ENCODE results near the gene GDPD5. TPM values are rescaled to one million over a fixed set of nuclear protein-coding genes. Genes with fewer than 3 reads are reported as not detected.

Gene GDPD5
- total RNA-seq, 1 experiment from 2014 or later: 7.8 TPM

DNA sequence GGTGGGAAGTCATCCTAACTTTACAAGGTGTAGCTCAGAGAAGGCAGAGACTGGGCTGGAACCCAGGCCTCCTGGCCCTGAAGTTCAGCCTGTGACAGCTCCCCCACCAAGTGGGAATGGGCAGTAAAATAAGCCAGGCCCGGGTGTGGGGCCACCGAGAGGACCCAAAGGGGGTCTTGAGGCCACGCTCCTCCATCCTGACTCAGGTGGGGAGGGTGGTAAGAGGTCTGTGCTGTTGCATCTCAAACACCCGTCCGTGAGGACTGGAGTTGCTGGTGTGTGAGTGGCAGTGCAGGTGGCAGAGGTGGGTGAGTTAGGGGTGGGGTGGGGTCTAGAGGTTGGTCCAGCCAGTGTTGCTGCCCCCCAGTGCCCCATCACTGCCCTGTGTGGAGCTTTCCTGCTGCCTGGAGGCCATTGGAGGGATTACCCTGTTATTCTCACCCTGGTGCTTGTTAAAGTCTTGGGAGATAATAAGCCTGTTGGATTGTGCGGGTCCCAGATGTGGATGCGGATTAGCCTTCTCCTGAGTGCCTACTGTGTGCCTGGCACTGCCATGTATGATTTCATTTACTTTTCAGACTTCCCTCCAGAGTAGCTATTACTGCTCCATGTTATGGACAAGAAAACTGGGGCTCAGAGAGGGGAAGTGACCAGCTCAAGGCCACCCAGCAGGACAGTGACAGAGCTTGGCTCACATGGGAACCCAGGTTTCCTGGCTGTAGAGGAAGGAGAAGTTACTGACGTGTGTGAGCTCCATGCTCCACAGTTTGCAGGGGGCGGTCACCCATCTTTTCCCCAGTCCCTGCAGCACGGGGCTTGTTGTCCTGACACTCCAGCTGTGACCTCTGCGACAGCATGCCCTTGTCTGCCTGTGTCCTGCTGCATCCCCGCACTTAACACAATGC lies 49.2 kb upstream of the GDPD5 start:
- Histone ChIP-seq H3K79me1 (ENCODE audit: insufficient read depth, low read depth, low read length, poor library complexity, severe bottlenecking) (no peaks in the 10 kb centered on the region), H3K27me3 (ENCODE audit: insufficient read depth, low read length) (no peaks in the 10 kb centered on the region), H2BK120ac (ENCODE audit: low read depth, low read length, poor library complexity, severe bottlenecking) (no peak overlapping the region), H3K4ac (ENCODE audit: low read depth, low read length) (no peak overlapping the region), H3K23me2 (ENCODE audit: insufficient read length, low read depth, low read length, poor library complexity, severe bottlenecking) (no peaks in the 10 kb centered on the region), H3K23ac (ENCODE audit: insufficient read length, low read depth, low read length) (no peak overlapping the region), H3K56ac (ENCODE audit: insufficient read length, low read depth, low read length) (no peak overlapping the region), H2AFZ (ENCODE audit: low read length) (no peak overlapping the region), H4K91ac (ENCODE audit: insufficient read length, low read depth, low read length) (no peak overlapping the region), H2BK12ac (ENCODE audit: insufficient read length, low read depth, low read length) (no peak overlapping the region), H4K20me1 (ENCODE audit: control insufficient read depth, insufficient read depth, insufficient read length) (no peaks in the 10 kb centered on the region), H3K79me2 (ENCODE audit: insufficient read depth, low read length) (no peaks in the 10 kb centered on the region), H2AK5ac (ENCODE audit: insufficient read length, low read length) (no peak overlapping the region), H3K14ac (ENCODE audit: insufficient read depth, low read length) (no peak overlapping the region), H2BK20ac (ENCODE audit: low read depth, low read length, poor library complexity, severe bottlenecking) (no peak overlapping the region), H4K8ac (replicated peaks; ENCODE audit: insufficient read length, low read depth, low read length) (no peak overlapping the region), H2BK5ac (ENCODE audit: insufficient read length, low read length) (no peak overlapping the region), H3K18ac (ENCODE audit: insufficient read length, low read depth, low read length) (no peak overlapping the region), H3K9ac (ENCODE audit: extremely low read depth, insufficient read length, low read length) (no peak overlapping the region), H4K5ac (ENCODE audit: insufficient read length, low read depth, low read length) (no peak overlapping the region), H3K4me2 (ENCODE audit: insufficient read depth, insufficient read length, low read length) (no peak overlapping the region), H3K9me3 (ENCODE audit: control insufficient read depth, low read depth, low read length) (no peaks in the 10 kb centered on the region), H3K4me1 (ENCODE audit: insufficient read depth, low read length) (no peaks in the 10 kb centered on the region), H3T11ph (ENCODE audit: low read length) (no peak overlapping the region), H3K27ac (ENCODE audit: insufficient read length, low read depth, low read length) (no peak overlapping the region), H2BK15ac (ENCODE audit: low read depth, low read length) (no peak overlapping the region)
- peak; percentile 41 for DNase-seq
- H3K4me1 Mint-ChIP-seq: peaks cover 10 to 11% of the 10 kb centered on the region in 2 experiments; a peak in 3 of 4 replicates
- H3K4me3 Mint-ChIP-seq: no peak overlapping the region
- H3K36me3 Mint-ChIP-seq (ENCODE audit: insufficient read depth in 1 of 3, low read depth in 3 of 3): peaks cover 23 to 49% (median 42%) of the 10 kb centered on the region in 3 experiments
- TF ChIP-seq, protein P1, sequence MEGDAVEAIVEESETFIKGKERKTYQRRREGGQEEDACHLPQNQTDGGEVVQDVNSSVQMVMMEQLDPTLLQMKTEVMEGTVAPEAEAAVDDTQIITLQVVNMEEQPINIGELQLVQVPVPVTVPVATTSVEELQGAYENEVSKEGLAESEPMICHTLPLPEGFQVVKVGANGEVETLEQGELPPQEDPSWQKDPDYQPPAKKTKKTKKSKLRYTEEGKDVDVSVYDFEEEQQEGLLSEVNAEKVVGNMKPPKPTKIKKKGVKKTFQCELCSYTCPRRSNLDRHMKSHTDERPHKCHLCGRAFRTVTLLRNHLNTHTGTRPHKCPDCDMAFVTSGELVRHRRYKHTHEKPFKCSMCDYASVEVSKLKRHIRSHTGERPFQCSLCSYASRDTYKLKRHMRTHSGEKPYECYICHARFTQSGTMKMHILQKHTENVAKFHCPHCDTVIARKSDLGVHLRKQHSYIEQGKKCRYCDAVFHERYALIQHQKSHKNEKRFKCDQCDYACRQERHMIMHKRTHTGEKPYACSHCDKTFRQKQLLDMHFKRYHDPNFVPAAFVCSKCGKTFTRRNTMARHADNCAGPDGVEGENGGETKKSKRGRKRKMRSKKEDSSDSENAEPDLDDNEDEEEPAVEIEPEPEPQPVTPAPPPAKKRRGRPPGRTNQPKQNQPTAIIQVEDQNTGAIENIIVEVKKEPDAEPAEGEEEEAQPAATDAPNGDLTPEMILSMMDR (conservative IDR thresholded peaks at IDR 0.05): peak; percentile 44
- peak overlapping the region; percentile 23 to 84 (median 33); a peak in 3 of 7 replicates for H3K27ac Mint-ChIP-seq
- peaks cover 6% of the 10 kb centered on the region; the same call in 1 of the 2 replicates for H3K27me3 Mint-ChIP-seq (ENCODE audit: low read depth)
- no peaks in the 10 kb centered on the region for H3K9me3 Mint-ChIP-seq
- no CpG with 5 or more reads among the region's 12 CpGs for WGBS (ENCODE audit: extremely low coverage, insufficient read length, low lambda C conversion rate)
